GM23338 (cell line): ENCODE results near the gene MLLT3. TPM values are rescaled to one million over a fixed set of nuclear protein-coding genes. Genes with fewer than 3 reads are reported as not detected.
A peak's percentile ranks its signal among the peaks of the same experiment; 100 is the strongest.

ENCODE experiments used
- ATAC-seq: fragments of 200-7000 bp; cut with Tn5 transposase; 3 replicates; pipeline ENCODE4 v1.9.1; 2020
- DNase-seq: peaks from one replicate; pipeline ENCODE4 v3.0.0-alpha.2; 2015; ENCODE audit warnings: low spot score
- H2AFZ ChIP-seq: fragments of 200-600 bp; sonication (generic); 2 replicates; pipeline ENCODE4 v1.8.0; 2016; ENCODE audit warnings: antibody characterized with exemption, mild to moderate bottlenecking, moderate library complexity
- H3F3A ChIP-seq: fragments of 200-600 bp; sonication (generic); replicated peaks from 2 replicates; pipeline ENCODE4 v1.8.0; 2017; ENCODE audit warnings: antibody characterized with exemption, mixed run types, low read depth
- H3K27ac ChIP-seq: fragments of 200-600 bp; sonication (generic); 2 replicates; pipeline ENCODE4 v1.6.1; 2016; ENCODE audit warnings: low read depth
- H3K27me3 ChIP-seq: fragments of 200-600 bp; sonication (generic); 2 replicates; pipeline ENCODE4 v1.8.0; 2016; ENCODE audit warnings: mild to moderate bottlenecking, mixed run types, moderate library complexity; ENCODE audit not compliant: insufficient read depth
- H3K36me3 ChIP-seq: fragments of 200-600 bp; sonication (generic); 2 replicates; pipeline ENCODE4 v1.8.0; 2016; ENCODE audit warnings: mild to moderate bottlenecking; ENCODE audit not compliant: insufficient read depth
- H3K4me1 ChIP-seq: fragments of 200-600 bp; sonication (generic); 2 replicates; pipeline ENCODE4 v1.8.0; 2016; ENCODE audit warnings: mild to moderate bottlenecking, moderate library complexity; ENCODE audit not compliant: insufficient read depth
- H3K4me2 ChIP-seq: fragments of 200-600 bp; sonication (generic); 2 replicates; pipeline ENCODE4 v1.7.1; 2017; ENCODE audit warnings: mixed run types
- H3K4me3 ChIP-seq: fragments of 200-600 bp; sonication (generic); 2 replicates; pipeline ENCODE4 v1.6.1; 2016; ENCODE audit warnings: mixed run types
- H3K79me2 ChIP-seq: fragments of 200-600 bp; sonication (generic); replicated peaks from 2 replicates; pipeline ENCODE4 v1.8.0; 2017; ENCODE audit warnings: mild to moderate bottlenecking; ENCODE audit not compliant: insufficient read depth
- H3K9me2 ChIP-seq: fragments of 200-600 bp; sonication (generic); 2 replicates; pipeline ENCODE4 v1.8.0; 2017; ENCODE audit not compliant: insufficient read depth
- H4K20me1 ChIP-seq: fragments of 200-600 bp; sonication (generic); replicated peaks from 2 replicates; pipeline ENCODE4 v1.8.0; 2017; ENCODE audit warnings: mild to moderate bottlenecking; ENCODE audit not compliant: insufficient read depth
- H3K27ac Mint-ChIP-seq: 2 replicates; pipeline ENCODE4 v1.8.0; 2020; ENCODE audit warnings: inconsistent platforms, mild to moderate bottlenecking, moderate library complexity, mixed read lengths
- H3K27me3 Mint-ChIP-seq: 3 replicates; pipeline ENCODE4 v1.8.0; 2022; ENCODE audit warnings: low read depth, mild to moderate bottlenecking, moderate library complexity, mixed read lengths, inconsistent platforms; ENCODE audit not compliant: insufficient read depth, poor library complexity
- H3K36me3 Mint-ChIP-seq: 3 replicates; pipeline ENCODE4 v1.8.0; 2021; ENCODE audit warnings: low read depth, mild to moderate bottlenecking, inconsistent platforms, moderate library complexity, mixed read lengths
- H3K4me1 Mint-ChIP-seq: 3 replicates; pipeline ENCODE4 v1.8.0; 2020; ENCODE audit warnings: mild to moderate bottlenecking, inconsistent platforms, mixed read lengths
- H3K4me3 Mint-ChIP-seq: 3 replicates; pipeline ENCODE4 v1.8.0; 2021; ENCODE audit warnings: moderate library complexity, mild to moderate bottlenecking, inconsistent platforms, mixed read lengths
- H3K9me3 Mint-ChIP-seq: 3 replicates; pipeline ENCODE4 v1.8.0; 2020; ENCODE audit warnings: moderate library complexity, mild to moderate bottlenecking, inconsistent platforms, mixed read lengths
- CREB1 ChIP-seq: fragments of 250-450 bp; sonication (Bioruptor Pico); IDR thresholded peaks from 2 replicates; pipeline ENCODE4 v1.5.0; 2020; ENCODE audit warnings: low read depth, mild to moderate bottlenecking, moderate library complexity
- EZH2 ChIP-seq: fragments of 200-600 bp; sonication (generic); IDR thresholded peaks from one replicate; pipeline ENCODE4 v1.8.0; 2017; ENCODE audit warnings: antibody characterized with exemption, mild to moderate bottlenecking, low read depth; ENCODE audit not compliant: unreplicated experiment
- POLR2AphosphoS5 ChIP-seq: IDR thresholded peaks from 2 replicates; pipeline ENCODE4 v1.6.1; 2016; ENCODE audit warnings: antibody characterized with exemption, low read depth
- STAT1 ChIP-seq: IDR thresholded peaks from one replicate; pipeline ENCODE4 v1.6.1; 2016; ENCODE audit warnings: antibody characterized with exemption; ENCODE audit not compliant: unreplicated experiment
- ZNF331 ChIP-seq: fragments of 250-450 bp; sonication (Bioruptor Pico); IDR thresholded peaks from 2 replicates; pipeline ENCODE4 v1.5.0; 2020; ENCODE audit warnings: low read depth, mild to moderate bottlenecking, moderate library complexity
- polyA plus RNA-seq: library from polyadenylated mRNA; unstranded; fragments of >200 nt; fragmentation: Nextera tagmentation; extraction: Ambion mirVana; gene quantifications from 2 replicates; pipeline ENCODE4 v1.2.1, GENCODE V29; 2016
- total RNA-seq: library from RNA; depleted of rRNA; stranded (reverse); fragments of >200 nt; shearing (Covaris generic); gene quantifications from 2 replicates; pipeline ENCODE4 v1.2.3, GENCODE V29; 2014
- TF ChIP-seq, protein P1 (sequence below): IDR thresholded peaks from one replicate; pipeline ENCODE4 v1.6.1; 2018; ENCODE audit warnings: antibody characterized with exemption; ENCODE audit not compliant: unreplicated experiment
- TF ChIP-seq, protein P2 (sequence below): IDR thresholded peaks from 2 replicates; pipeline ENCODE4 v1.6.1; 2016; ENCODE audit warnings: antibody characterized with exemption
- TF ChIP-seq, protein P3 (sequence below), 2 experiments: fragments of 200-600 bp in 1 of 2; sonication (generic) in 1 of 2; conservative IDR thresholded peaks; 2 replicates each; pipeline versions ENCODE4 v1.5.1 to v1.6.1; 2016 to 2017; ENCODE audit warnings: antibody characterized with exemption in 2 of 2, low read depth in 2 of 2, mild to moderate bottlenecking in 2 of 2, moderate library complexity in 1 of 2

The MLLT3 gene
- total and polyA plus RNA-seq, 2 experiments from 2014 or later, result 7.5 to 9.5 TPM

DNA sequence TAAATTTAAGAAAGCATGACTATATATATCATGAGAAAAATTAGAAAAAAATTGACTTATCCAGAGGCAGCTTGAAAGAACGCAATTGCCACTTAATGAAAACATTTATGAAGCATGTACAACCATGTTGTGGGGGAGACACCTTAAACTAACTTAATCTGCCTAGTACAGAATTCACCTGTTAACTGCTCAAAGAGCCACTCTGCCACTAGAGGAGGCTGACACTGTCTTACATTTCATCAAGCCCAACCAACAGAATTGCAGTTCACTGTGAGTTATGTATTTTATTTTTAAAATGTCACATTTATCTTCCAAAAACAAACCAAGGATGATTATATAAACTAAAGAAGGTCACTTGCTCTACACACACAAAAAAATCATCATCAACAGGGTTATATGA, 252.9 kb downstream of the MLLT3 start:
- no peaks in the 10 kb centered on the region for H3K4me1 Mint-ChIP-seq
- ATAC-seq, result no peak

DNA sequence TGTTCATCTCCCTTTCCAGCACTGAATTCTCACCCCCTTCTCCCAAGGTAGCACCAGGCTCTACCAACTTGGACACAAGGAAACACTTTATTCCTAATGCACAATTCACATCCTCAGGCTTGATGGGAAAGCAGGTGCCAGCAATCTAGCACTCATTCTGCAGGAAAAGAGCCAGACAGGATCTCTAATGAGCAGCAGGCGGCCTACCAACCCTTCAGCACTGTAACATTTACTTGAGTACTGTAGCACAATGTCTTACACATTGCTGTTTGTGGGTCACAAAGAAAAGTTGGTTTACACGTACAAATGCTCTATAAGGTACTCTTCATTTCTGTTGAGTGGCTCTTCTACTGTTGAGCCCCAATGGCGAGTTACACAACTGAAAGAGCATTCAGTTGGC, 254.4 kb downstream of the MLLT3 start:
- no peaks in the 10 kb centered on the region for H3K4me1 ChIP-seq
- H3K9me2 ChIP-seq, result no peaks in the 10 kb centered on the region
- Mint-ChIP-seq H3K4me3 (no peak overlapping the region), H3K27ac (0 out of 2 replicates have a peak overlapping the region, but pooled peaks have one; percentile 66), H3K9me3 (no peaks in the 10 kb centered on the region), H3K4me1 (peaks cover 3% of the 10 kb centered on the region; the same call in 1 of the 3 replicates), H3K36me3 (no peaks in the 10 kb centered on the region), H3K27me3 (no peaks in the 10 kb centered on the region)
- DNase-seq (no peak), ATAC-seq (no peak)
- H2AFZ ChIP-seq, result no peak overlapping the region
- H3K79me2 ChIP-seq, result no peaks in the 10 kb centered on the region
- no peaks in the 10 kb centered on the region for H4K20me1 ChIP-seq
- H3F3A ChIP-seq, result no peaks in the 10 kb centered on the region
- H3K27ac ChIP-seq, result no peak overlapping the region
- H3K4me3 ChIP-seq, result no peak overlapping the region
- no peaks in the 10 kb centered on the region for H3K36me3 ChIP-seq
- H3K27me3 ChIP-seq, result no peaks in the 10 kb centered on the region
- H3K4me2 ChIP-seq, result no peak overlapping the region
- TF ChIP-seq POLR2AphosphoS5 (no peak), CREB1 (CRISPR knock-in tag) (no peak), STAT1 (no peak), ZNF331 (CRISPR knock-in tag) (no peak)
- TF ChIP-seq, protein P1, sequence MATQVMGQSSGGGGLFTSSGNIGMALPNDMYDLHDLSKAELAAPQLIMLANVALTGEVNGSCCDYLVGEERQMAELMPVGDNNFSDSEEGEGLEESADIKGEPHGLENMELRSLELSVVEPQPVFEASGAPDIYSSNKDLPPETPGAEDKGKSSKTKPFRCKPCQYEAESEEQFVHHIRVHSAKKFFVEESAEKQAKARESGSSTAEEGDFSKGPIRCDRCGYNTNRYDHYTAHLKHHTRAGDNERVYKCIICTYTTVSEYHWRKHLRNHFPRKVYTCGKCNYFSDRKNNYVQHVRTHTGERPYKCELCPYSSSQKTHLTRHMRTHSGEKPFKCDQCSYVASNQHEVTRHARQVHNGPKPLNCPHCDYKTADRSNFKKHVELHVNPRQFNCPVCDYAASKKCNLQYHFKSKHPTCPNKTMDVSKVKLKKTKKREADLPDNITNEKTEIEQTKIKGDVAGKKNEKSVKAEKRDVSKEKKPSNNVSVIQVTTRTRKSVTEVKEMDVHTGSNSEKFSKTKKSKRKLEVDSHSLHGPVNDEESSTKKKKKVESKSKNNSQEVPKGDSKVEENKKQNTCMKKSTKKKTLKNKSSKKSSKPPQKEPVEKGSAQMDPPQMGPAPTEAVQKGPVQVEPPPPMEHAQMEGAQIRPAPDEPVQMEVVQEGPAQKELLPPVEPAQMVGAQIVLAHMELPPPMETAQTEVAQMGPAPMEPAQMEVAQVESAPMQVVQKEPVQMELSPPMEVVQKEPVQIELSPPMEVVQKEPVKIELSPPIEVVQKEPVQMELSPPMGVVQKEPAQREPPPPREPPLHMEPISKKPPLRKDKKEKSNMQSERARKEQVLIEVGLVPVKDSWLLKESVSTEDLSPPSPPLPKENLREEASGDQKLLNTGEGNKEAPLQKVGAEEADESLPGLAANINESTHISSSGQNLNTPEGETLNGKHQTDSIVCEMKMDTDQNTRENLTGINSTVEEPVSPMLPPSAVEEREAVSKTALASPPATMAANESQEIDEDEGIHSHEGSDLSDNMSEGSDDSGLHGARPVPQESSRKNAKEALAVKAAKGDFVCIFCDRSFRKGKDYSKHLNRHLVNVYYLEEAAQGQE, result no peak
- TF ChIP-seq, protein P2, sequence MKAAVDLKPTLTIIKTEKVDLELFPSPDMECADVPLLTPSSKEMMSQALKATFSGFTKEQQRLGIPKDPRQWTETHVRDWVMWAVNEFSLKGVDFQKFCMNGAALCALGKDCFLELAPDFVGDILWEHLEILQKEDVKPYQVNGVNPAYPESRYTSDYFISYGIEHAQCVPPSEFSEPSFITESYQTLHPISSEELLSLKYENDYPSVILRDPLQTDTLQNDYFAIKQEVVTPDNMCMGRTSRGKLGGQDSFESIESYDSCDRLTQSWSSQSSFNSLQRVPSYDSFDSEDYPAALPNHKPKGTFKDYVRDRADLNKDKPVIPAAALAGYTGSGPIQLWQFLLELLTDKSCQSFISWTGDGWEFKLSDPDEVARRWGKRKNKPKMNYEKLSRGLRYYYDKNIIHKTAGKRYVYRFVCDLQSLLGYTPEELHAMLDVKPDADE, result no peak
- TF ChIP-seq, protein P3, sequence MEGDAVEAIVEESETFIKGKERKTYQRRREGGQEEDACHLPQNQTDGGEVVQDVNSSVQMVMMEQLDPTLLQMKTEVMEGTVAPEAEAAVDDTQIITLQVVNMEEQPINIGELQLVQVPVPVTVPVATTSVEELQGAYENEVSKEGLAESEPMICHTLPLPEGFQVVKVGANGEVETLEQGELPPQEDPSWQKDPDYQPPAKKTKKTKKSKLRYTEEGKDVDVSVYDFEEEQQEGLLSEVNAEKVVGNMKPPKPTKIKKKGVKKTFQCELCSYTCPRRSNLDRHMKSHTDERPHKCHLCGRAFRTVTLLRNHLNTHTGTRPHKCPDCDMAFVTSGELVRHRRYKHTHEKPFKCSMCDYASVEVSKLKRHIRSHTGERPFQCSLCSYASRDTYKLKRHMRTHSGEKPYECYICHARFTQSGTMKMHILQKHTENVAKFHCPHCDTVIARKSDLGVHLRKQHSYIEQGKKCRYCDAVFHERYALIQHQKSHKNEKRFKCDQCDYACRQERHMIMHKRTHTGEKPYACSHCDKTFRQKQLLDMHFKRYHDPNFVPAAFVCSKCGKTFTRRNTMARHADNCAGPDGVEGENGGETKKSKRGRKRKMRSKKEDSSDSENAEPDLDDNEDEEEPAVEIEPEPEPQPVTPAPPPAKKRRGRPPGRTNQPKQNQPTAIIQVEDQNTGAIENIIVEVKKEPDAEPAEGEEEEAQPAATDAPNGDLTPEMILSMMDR (conservative IDR thresholded peaks at IDR 0.05; ENCODE audit: low read depth in 2 of 2), result no peak

More for the DNA sequence above, 252.9 kb downstream of the MLLT3 start:
- TF ChIP-seq EZH2, result no peak
- TF ChIP-seq, protein P3 (conservative IDR thresholded peaks at IDR 0.05; ENCODE audit: low read depth in 2 of 2), result peak in 1 of 2 experiments; percentile 37; a peak in 3 of 4 replicates
- Mint-ChIP-seq H3K27ac (no peak overlapping the region), H3K9me3 (no peaks in the 10 kb centered on the region), H3K36me3 (no peaks in the 10 kb centered on the region), H3K27me3 (no peaks in the 10 kb centered on the region), H3K4me3 (no peak overlapping the region)
- no peaks in the 10 kb centered on the region for H3F3A ChIP-seq
- H3K4me3 ChIP-seq, result no peak overlapping the region
- no peaks in the 10 kb centered on the region for H3K4me1 ChIP-seq
- H3K9me2 ChIP-seq, result no peaks in the 10 kb centered on the region
- no peak overlapping the region for H3K4me2 ChIP-seq
- H3K79me2 ChIP-seq, result no peaks in the 10 kb centered on the region
- no peak overlapping the region for H3K27ac ChIP-seq
- no peaks in the 10 kb centered on the region for H3K36me3 ChIP-seq
- no peaks in the 10 kb centered on the region for H3K27me3 ChIP-seq
- H4K20me1 ChIP-seq, result no peaks in the 10 kb centered on the region
- no peak overlapping the region for H2AFZ ChIP-seq
- no peak for DNase-seq
